DMS79 treated with DMSO at 0.1 percent for 48 hours (cell line): ENCODE results near the gene FGF6.
"Not testable (repeated sequence)": the region's sequence is repeated elsewhere in the genome, so short reads cannot be mapped to it uniquely, and the experiment has no call there.

Experiments
- DNase-seq: peaks from one replicate; lab custom pipeline; 2025; lab: John Stamatoyannopoulos, UW

Gene FGF6

GRCh38 chr12:4418913-4419312 lies 26.7 kb downstream of the FGF6 start:
- DNase-seq: no peak

- DNase-seq: no peak
These were observed 27.7 kb downstream of the FGF6 start for GRCh38 chr12:4417936-4418335.

GRCh38 chr12:4417455-4417854 lies 28.2 kb downstream of the FGF6 start:
- DNase-seq: no peak

- no peak for DNase-seq
These were observed 29.3 kb downstream of the FGF6 start for GRCh38 chr12:4416276-4416675.

- DNase-seq: no peak
These were observed 33.1 kb downstream of the FGF6 start for GRCh38 chr12:4412465-4412864.

- DNase-seq: no peak
These were observed 33.6 kb downstream of the FGF6 start for GRCh38 chr12:4412056-4412455.

- DNase-seq: no peak
These were observed 38.5 kb downstream of the FGF6 start for GRCh38 chr12:4407136-4407535.

- DNase-seq: not testable (repeated sequence)
These were observed 40.6 kb downstream of the FGF6 start for GRCh38 chr12:4404877-4405637.

- no peak for DNase-seq
These were observed 42.6 kb downstream of the FGF6 start for GRCh38 chr12:4402996-4403395.

GRCh38 chr12:4401117-4401516 lies 44.5 kb downstream of the FGF6 start:
- no peak for DNase-seq

- DNase-seq: no peak
These were observed 49.8 kb downstream of the FGF6 start for GRCh38 chr12:4395818-4396217.

- DNase-seq: no peak
These were observed 52.4 kb downstream of the FGF6 start for GRCh38 chr12:4393211-4393610.

GRCh38 chr12:4392223-4392742 lies 53.3 kb downstream of the FGF6 start:
- DNase-seq: no peak

GRCh38 chr12:4388662-4389061 lies 57.0 kb downstream of the FGF6 start:
- DNase-seq: no peak

- no peak for DNase-seq
These were observed 57.6 kb downstream of the FGF6 start for GRCh38 chr12:4388032-4388431.

GRCh38 chr12:4387607-4388006 lies 58.0 kb downstream of the FGF6 start:
- DNase-seq: no peak

- no peak for DNase-seq
These were observed 58.8 kb downstream of the FGF6 start for GRCh38 chr12:4386801-4387200.
